Brain pericyte (primary cell): ENCODE data around the gene WDR47.

Experiments used
- DNase-seq: peaks from one replicate; pipeline ENCODE4 v3.0.0-alpha.2; 2012; ENCODE audit warnings: low read depth, low spot score

WDR47 gene

GRCh38 chr1:109041621-109042468, at the start of gene WDR47:
WDR47 (minus strand) TSS chr1:109042102; CDS start chr1:109023512, 18,590 bp downstream.
- DNase-seq: peak; percentile 92

- DNase-seq: no peak
These were observed 49.4 kb upstream of the WDR47 start for GRCh38 chr1:109091078-109091838.

DNA sequence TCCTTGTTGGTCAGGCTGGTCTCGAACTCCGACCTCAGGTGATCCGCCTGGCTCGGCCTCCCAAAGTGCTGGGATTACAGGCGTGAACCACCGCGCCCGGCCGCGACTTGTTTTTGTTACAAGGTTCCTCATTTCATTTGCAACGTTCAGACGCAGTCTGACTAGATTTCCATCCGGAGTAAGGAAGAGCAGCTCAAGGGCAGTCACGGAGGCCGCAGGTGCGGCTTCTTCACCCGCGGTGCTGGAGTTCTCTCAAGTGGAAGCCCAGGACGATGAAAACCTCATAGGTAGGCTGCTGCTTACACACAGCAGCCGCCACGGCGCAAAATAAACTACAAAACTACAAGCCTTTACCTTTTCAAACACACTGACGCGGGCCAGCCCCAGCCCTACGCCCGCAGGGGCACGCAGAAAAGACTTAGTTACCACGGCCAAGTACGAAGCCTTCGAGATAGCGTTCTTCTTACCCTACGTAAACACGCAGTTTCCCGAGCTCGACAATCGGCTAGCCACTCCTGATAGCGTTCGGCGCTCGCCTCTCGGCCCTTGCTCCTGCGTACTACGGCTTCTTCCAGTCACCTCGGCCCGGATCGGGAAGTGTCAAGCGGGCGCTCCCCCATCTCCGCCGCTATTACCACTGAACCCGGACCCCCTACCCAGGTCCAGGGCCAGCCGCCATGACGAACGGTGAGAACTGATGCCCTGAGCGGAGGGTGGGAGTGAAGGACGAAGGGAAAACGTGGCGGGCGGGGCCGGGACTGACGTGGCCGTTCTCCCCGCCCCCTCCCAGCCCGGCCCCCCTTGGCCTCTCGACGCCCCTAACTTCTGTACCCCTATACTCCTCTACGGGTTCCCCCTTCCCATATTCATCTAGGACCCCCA, 48.5 kb upstream of the WDR47 start, which contains the start of gene TMEM167B:
Gene TMEM167B, plus strand, starts transcription at position 569 of the 882 bp plus-strand sequence. Its CDS starts 109 bp downstream, at position 678.
- peak; percentile 89 for DNase-seq

GRCh38 chr1:109089242-109090015, 47.5 kb upstream of the WDR47 start:
- no peak for DNase-seq

GRCh38 chr1:109084563-109085517, 42.9 kb upstream of the WDR47 start:
- no peak for DNase-seq

DNA sequence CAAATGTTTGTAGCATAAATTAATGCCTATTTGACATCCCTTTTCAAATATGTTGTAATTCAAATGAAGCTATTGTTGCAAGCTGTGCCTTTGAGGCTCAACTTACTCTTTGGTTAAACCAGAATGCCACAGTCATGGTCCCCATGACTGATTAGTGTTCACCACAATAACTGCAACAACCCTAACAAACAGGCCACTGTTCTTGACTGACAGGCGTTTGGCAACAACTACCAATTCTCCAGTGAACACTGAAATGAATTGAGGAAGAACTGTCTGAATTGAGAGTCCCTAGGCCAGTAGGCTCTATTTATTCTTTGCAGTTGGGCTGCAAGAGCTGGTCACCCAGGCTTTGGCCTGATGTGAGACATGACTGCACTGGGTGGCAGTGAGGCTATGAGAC, 42.0 kb upstream of the WDR47 start:
- DNase-seq: no peak

- DNase-seq: no peak
These were observed 41.6 kb upstream of the WDR47 start for GRCh38 chr1:109083501-109083900.

DNA sequence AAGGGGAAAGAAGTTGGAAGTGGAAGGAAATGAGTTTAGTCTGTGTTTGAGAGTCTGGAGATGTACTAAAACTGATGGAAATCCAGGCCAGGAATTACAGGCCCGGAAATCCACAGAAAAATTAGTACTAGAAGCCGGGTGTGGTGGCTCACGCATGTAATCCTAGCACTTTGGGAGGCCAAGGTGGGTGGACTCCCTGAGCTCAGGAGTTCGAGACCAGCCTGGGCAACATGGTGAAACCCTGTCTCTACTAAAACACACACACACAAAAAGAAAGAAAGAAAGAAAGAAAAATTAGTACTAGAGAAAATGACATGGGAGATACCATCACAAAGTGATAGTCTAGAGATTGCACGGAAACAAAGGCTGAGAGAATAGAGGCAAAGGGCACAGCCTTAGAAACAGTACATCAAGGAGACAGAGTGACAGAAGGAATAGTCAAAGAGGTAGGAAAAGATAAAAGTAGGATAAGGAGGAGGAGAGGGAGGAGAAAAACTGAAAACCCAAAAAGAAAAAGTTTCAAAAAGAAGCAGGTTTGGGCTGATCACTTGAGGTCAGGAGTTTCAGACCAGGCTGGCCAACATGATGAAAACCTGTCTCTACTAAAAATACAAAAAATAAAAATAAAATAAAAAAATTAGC, 38.7 kb upstream of the WDR47 start:
- no peak for DNase-seq

- DNase-seq: no peak
These were observed 37.3 kb upstream of the WDR47 start for GRCh38 chr1:109079240-109079622.

DNA sequence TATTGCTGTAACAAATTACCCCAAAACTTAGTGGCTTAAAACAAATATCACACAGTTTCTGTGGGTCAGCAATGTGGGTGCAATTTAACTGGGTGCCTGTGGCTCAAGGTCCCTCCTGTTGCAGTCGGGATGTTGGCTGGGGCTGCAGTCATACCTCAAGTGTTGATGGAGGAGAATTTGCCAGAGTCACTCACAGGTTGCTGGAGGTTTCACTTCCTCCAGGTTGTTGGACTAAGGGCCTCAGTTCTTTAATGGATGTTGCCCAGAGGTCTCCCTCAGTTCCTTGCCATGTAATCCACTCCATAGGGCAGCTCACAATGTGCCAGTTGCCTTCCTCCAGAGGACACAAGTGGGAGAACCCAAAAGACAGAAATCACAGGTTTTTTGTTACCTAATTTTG, 36.4 kb upstream of the WDR47 start:
- DNase-seq: no peak

GRCh38 chr1:109075531-109076490, 33.9 kb upstream of the WDR47 start, which contains the start of gene TAF13:
TAF13 (minus strand) TSS chr1:109076003; CDS start chr1:109075947, 56 bp downstream.
- DNase-seq: peak; percentile 79

GRCh38 chr1:109069294-109069693, 27.4 kb upstream of the WDR47 start:
- DNase-seq: no peak

DNA sequence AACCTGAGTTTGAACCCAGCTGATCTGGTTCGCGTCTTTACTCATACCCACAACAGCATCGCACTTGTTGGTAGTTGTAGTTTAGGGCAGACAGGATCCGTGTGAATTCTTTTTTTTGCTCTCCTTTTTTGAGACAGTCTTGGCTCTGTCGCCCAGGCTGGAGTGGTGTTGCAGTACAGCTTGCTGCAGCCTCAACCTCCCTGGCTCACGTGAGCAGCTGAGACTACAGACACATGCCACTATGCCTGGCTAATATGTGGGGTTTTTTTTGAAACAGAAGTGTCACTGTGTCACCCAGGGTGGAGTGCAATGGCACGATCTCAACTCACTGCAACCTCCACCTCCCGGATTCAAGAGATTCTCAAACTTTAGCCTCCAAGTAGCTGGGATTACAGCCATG, 26.0 kb upstream of the WDR47 start:
- DNase-seq: no peak

DNA sequence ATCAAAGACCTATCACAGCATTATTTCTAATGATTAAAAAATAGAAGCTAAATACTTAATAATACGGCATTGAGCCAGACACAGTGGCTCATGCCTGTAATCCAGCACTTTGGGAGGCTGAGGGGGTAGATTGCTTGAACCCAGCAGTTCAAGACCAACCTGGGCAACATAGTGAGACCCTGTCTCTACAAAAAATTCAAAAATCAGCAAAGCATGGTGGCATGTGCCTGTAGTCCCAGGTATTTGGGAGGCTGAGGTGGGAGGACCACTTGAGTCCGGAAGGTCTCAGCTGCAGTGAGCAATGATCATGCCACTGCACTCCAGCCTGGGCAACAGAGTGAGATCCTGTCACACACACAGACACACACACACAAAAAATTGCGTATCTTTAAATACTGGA, 23.2 kb upstream of the WDR47 start:
- DNase-seq: no peak

DNA sequence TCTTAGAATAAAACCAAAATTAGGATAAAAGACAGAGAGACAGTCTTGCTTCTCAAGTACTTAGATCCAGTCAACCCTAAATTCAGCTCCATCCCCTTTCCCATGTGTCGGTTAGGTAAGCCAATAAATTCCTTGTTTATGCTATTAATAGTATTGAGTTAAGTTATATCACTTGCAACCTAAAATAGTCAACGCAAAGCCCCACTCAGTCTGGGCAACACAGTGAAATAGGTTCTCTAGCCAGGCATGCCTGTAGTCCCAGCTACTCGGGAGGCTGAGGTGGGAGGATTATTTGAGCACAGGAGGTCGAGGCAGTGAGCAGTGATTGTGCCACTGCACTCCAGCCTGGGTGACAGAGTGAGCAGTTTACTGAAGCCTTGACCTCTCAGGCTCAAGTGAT, 19.3 kb upstream of the WDR47 start:
- no peak for DNase-seq

DNA sequence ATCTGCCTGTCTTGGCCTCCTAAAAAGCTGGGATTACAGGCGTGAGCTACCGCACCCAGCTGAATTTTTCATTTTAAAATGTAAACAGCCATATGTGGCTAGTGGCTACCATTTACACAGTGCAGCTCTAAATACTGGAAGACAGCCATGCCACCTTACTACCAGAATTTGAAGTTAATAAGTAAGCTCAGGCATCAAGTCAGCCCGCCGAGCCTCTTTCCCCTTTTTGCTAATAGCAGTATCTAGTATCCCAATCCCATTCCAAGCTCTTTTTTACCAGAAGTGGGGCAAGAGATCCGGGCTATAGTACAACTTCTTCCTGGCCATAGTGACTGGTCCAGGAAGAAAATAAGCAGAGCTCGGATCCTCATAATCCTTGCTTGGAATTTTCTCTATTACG, 18.8 kb upstream of the WDR47 start:
- DNase-seq: no peak

- no peak for DNase-seq
These were observed 17.1 kb upstream of the WDR47 start for GRCh38 chr1:109059026-109059425.

- no peak for DNase-seq
These were observed 14.2 kb upstream of the WDR47 start for GRCh38 chr1:109056064-109056463.
